GM19328 (cell line): Measurements from ENCODE around the gene USH2A.

Experiments
- ATAC-seq: cut with Tn5 transposase; IDR thresholded peaks from one replicate; pipeline ENCODE4 v1.9.1; 2021; ENCODE audit warnings: mild to moderate bottlenecking, moderate library complexity; ENCODE audit not compliant: unreplicated experiment

USH2A gene

GRCh38 chr1:216144661-216145450, 278.4 kb downstream of the USH2A start:
- ATAC-seq, result no peak

- no peak for ATAC-seq
Measured at GRCh38 chr1:216142921-216143320, 280.3 kb downstream of the USH2A start.

GRCh38 chr1:216140730-216141524, 282.3 kb downstream of the USH2A start:
- ATAC-seq, result no peak

- no peak for ATAC-seq
Measured at GRCh38 chr1:216124192-216124781, 299.0 kb downstream of the USH2A start.

GRCh38 chr1:216123446-216124191, 299.6 kb downstream of the USH2A start:
- ATAC-seq, result no peak

- peak; percentile 67 for ATAC-seq
Measured at GRCh38 chr1:216119600-216119999, 303.6 kb downstream of the USH2A start.

GRCh38 chr1:216114180-216114579, 309.1 kb downstream of the USH2A start:
- no peak for ATAC-seq

GRCh38 chr1:216113181-216113580, 310.1 kb downstream of the USH2A start:
- ATAC-seq, result no peak

GRCh38 chr1:216111842-216112241, 311.4 kb downstream of the USH2A start:
- ATAC-seq, result no peak

- no peak for ATAC-seq
Measured at GRCh38 chr1:216095400-216095799, 327.8 kb downstream of the USH2A start.

- ATAC-seq, result no peak
Measured at GRCh38 chr1:216090556-216090955, 332.7 kb downstream of the USH2A start.

- no peak for ATAC-seq
Measured at GRCh38 chr1:216086678-216087077, 336.6 kb downstream of the USH2A start.

- no peak for ATAC-seq
Measured at GRCh38 chr1:216081445-216081844, 341.8 kb downstream of the USH2A start.

GRCh38 chr1:216076751-216077150, 346.5 kb downstream of the USH2A start:
- no peak for ATAC-seq

GRCh38 chr1:216075339-216075738, 347.9 kb downstream of the USH2A start:
- ATAC-seq, result no peak

GRCh38 chr1:216073793-216074595, 349.3 kb downstream of the USH2A start:
- ATAC-seq, result no peak

- ATAC-seq, result no peak
Measured at GRCh38 chr1:216071262-216071661, 352.0 kb downstream of the USH2A start.

GRCh38 chr1:216064643-216065042, 358.6 kb downstream of the USH2A start:
- ATAC-seq, result no peak

GRCh38 chr1:216057947-216058346, 365.3 kb downstream of the USH2A start:
- ATAC-seq, result no peak

GRCh38 chr1:216057063-216057462, 366.2 kb downstream of the USH2A start:
- no peak for ATAC-seq
